ENCODE measurements around the gene TBC1D14.

Gene TBC1D14

GRCh38 chr4:6999172-7000086 is 89.8 kb downstream of the TBC1D14 start:
- DNase-seq (ENCODE audit: low read depth in 2 of 2): no peak

DNA sequence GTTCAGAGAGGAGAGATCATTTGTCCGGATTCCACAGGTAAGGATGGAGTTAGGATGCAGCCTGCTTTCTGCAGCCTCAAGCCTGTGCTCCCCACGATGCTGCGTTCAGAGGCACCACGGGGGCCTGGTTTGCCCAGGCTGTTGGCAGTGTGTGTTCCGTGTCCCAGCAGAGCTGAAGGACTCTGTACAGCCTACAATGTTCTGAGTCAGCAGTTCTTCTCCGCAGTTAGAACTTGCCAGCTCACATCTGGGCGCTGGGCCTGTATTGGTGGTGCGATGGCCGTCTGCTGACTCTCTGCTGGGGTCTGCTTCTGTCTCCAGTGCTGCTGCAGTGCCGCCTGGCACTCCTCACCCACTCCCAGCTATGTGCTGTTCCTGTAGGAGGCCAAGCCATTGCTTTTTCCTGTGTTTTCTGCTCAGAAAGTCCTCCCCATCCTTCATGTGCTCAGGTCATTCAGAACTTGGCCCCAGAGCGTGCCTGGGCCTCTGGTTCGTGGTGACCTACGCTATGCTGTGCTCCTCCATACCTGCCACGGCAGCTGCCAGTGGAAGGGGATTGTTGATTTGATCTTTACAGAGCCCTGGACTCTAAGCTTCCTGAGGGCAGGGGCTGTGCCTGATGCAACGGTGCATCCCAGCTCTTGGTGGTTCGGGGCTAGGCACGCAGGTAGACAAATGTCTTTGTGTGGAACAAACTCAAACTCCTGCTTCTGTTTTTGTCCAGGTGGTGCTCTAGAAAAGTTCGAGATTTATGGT is 91.0 kb downstream of the TBC1D14 start:
- DNase-seq (ENCODE audit: low read depth in 2 of 2): no peak

- DNase-seq (ENCODE audit: low read depth in 2 of 2): no peak
Observed at GRCh38 chr4:7001271-7001670, 91.6 kb downstream of the TBC1D14 start.

DNA sequence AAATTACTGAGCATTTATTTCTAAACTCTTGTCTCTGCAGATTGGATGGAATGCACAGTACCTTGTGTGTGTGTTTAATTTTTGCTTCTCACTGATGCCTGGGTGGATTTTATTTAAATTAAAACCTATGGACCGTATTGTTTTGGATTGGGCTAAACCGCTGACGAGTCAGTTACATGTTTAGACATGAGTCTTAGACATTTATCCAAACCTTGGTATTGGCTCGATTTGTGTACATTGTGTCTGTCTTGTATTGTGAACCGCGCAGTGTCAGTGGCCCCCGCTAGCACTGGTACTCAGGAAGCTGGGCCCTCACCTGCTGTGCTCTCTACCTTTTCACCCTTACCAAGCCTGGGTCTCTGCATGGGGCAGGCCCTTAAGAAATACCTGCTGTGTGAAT is 92.7 kb downstream of the TBC1D14 start:
- DNase-seq (ENCODE audit: low read depth in 2 of 2): no peak

- DNase-seq (ENCODE audit: low read depth in 2 of 2): no peak
Observed at GRCh38 chr4:7003176-7003878, 93.7 kb downstream of the TBC1D14 start.

DNA sequence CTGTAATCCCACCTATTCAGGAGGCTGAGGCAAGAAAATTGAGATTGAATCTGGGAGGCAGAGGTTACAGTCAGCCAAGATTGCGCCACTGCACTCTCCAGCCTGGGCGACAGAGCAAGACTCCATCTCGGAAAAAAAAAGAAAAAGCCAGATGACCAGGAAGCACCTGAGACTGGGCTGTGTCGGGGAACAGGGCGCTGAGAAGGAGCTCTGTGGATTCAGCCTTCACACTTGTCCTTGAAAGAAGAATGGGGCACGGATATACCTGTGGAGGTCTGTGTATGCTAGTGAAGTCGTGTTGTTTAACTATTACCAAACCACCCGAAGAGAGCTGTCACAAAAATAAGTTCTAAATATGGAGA is 94.2 kb downstream of the TBC1D14 start:
- DNase-seq (ENCODE audit: low read depth in 2 of 2): no peak

DNA sequence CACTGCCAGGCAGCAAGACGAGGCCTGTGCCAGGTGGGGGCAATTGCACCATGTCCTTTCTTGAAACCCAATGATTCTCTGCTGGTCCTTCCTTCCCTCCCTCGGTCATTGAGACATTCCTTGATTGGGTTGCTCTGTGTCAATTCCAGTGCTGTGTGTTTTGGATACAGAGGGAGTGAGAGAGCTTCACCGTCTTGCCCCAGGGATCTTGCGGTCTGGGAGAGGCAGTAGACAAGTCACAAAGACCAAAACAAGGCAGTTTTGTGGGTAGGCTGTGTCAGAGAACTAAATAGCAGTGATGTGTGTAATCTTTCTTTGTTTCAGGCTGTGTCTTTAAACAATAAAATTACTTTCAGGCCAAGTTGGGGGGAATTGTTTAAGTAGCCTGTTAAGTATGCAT is 94.7 kb downstream of the TBC1D14 start:
- DNase-seq (ENCODE audit: low read depth in 2 of 2): no peak

- no peak for DNase-seq (ENCODE audit: low read depth in 2 of 2)
Observed at GRCh38 chr4:7005571-7005970, 95.9 kb downstream of the TBC1D14 start.

DNA sequence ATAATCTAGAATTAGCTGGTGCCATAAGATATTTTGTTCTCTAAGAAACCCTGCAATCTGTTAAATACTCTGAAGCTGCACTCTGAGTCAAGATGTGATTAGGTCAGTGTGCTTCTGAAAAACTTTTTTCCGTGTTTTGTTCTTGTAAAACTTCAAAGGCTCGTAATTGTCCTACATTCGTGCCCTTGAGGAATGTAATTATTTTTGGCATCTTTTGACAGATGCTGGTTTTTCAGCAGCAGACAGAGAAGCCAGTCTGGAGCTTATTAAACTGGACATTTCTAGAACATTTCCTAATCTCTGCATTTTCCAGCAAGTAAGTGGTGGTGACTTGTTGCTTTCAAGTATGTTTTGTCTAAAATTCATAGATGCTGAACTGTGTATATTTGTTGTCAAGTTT is 96.8 kb downstream of the TBC1D14 start:
- no peak for DNase-seq (ENCODE audit: low read depth in 2 of 2)

GRCh38 chr4:7007142-7007907 is 97.7 kb downstream of the TBC1D14 start:
- DNase-seq (ENCODE audit: low read depth in 2 of 2): no peak

GRCh38 chr4:7007944-7008343 is 98.3 kb downstream of the TBC1D14 start:
- DNase-seq (ENCODE audit: low read depth in 2 of 2): no peak

GRCh38 chr4:7009564-7009963 is 99.9 kb downstream of the TBC1D14 start:
- DNase-seq (ENCODE audit: low read depth in 2 of 2): no peak

DNA sequence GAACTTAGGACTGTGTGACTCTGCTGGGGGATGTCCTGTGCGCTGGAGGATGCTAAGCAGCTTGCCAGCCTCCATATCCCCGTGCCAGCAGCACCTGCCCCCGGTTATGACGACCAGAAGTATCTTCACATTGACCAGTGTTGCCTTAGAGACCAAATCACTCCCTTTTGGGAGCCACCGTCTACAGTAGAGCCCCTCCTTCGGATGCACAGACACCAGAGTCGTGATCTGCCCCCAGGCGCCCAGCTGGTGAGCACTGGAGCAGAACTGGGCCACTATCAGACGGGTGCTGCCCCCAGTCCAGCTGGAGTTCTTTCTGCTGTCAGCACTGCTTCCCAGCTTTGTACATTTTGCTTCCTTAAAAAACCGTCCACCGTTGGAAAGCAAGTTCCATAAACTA is 103.5 kb downstream of the TBC1D14 start:
- DNase-seq (ENCODE audit: low read depth in 2 of 2): no peak

DNA sequence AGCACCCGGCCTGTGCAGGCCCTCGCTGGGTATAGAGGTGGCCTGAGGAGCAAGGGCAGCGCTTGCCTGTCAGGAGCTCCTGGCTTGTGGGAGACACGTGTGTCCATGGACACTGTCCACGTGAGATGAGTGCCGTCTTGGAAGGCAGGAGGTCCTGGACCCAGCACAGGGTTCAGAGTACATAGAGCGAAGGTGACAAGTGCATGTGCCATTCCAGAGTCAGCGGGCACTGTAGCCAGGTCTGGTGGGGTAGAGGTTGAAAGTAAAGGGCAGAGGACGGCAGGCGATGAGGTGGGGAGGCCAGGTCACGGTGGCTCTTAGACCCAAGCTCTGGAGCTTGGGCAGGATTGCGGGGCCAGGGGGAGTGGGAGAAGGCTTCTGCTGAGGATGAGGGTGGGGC is 105.2 kb downstream of the TBC1D14 start:
- DNase-seq (ENCODE audit: low read depth in 2 of 2): no peak

DNA sequence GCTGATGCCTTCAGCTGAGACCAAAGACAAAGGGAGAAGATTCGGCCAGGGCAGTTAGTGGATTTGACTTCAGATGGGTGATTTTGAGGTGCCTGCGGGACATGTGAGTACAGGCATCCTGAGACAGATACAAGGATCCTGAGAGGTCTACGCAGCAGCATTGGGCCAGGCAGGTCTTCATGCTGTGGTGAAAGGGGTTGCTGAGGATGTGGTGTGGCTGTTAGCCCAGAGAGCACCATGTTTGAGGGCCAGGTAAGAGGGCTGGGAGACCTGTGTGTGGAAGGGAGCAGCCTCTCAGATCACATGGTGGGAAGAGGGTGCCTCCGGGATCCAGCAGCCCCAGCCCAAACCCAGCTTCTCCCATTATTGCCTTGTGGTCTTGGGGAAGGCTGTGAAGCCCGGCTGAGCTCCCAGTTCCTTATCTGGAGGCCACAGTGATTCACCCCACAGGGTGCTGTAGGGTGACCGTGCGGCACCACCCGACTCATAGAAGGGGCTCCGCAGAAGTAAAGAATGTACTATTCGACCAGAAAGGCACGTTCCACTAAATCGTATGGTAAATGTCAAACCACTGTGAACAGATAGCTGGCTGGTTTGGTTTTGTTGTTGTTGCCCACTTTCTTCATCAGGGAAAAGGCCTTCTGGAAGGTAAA is 105.9 kb downstream of the TBC1D14 start:
- no peak for DNase-seq (ENCODE audit: low read depth in 2 of 2)

- no peak for DNase-seq (ENCODE audit: low read depth in 2 of 2)
Observed at GRCh38 chr4:7016086-7016485, 106.5 kb downstream of the TBC1D14 start.

DNA sequence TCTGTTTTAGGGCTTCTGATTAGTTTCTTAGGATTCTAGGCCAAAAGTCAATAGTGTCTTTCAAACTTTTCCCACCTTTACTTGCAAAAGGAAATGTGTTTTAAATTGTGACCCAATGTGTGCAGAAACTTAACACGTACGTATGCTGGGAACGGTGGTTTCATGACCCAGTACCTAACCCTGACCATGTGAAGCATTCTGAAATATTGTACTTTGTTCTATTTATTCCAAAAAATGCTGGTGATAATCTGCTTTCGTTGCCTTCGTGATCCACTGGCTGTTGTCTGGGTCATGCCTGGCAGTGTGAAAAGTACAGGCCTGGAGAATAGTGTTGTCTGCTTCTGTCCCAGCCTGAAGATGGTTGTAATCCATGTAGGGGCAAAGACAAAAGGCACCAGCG is 106.9 kb downstream of the TBC1D14 start:
- DNase-seq (ENCODE audit: low read depth in 2 of 2): no peak

DNA sequence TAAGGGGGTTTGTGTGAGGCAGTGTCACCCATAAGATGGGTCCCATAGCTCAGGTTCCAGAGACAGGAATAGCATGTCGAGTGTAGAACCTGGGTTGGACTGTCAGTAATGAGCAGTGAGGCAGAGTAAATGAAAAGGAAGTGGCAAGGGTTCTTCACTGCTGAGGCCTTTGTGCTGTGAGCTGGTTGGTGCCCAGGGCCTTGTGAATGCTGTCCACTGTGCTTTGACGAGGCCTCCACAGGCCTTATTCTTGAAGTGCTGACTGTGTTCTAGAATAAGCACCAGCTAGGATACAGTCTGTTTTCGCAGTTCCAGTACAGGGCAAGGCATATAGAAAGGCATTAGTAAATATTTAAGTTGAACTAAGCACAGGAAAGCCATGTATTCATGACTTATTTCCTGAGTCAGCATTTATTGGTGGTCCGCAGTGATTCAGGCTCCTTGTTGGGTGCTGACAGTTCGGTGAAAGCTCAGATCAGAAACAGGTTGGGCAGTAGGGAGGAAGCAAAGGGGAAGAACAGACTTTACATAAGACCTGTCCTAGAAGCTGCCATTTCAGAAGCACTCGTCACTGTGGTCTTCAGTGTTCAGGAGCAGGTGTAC is 107.9 kb downstream of the TBC1D14 start:
- no peak for DNase-seq (ENCODE audit: low read depth in 2 of 2)

- DNase-seq (ENCODE audit: low read depth in 2 of 2): no peak
Observed at GRCh38 chr4:7018281-7018680, 108.7 kb downstream of the TBC1D14 start.

GRCh38 chr4:7019367-7019766 is 109.7 kb downstream of the TBC1D14 start:
- no peak for DNase-seq (ENCODE audit: low read depth in 2 of 2)

GRCh38 chr4:7020290-7020689 is 110.7 kb downstream of the TBC1D14 start:
- no peak for DNase-seq (ENCODE audit: low read depth in 2 of 2)
